ENCODE results near the gene NPPB.
A peak's percentile ranks its signal among the peaks of the same experiment; 100 is the strongest.

Gene NPPB

GRCh38 chr1:11880911-11881748 lies 22.4 kb upstream of the NPPB start:
- DNase-seq: no peak

- DNase-seq: no peak
Measured at GRCh38 chr1:11880181-11880575, 21.4 kb upstream of the NPPB start.

GRCh38 chr1:11879311-11880180 lies 20.8 kb upstream of the NPPB start:
- no peak for DNase-seq

- DNase-seq: no peak
Measured at GRCh38 chr1:11878891-11879190, 20.1 kb upstream of the NPPB start.

GRCh38 chr1:11878081-11878890 lies 19.5 kb upstream of the NPPB start:
- DNase-seq: no peak

- no peak for DNase-seq
Measured at GRCh38 chr1:11877074-11877473, 18.3 kb upstream of the NPPB start.

- no peak for DNase-seq
Measured at GRCh38 chr1:11875094-11875493, 16.3 kb upstream of the NPPB start.

GRCh38 chr1:11874624-11875023 lies 15.9 kb upstream of the NPPB start:
- no peak for DNase-seq

- DNase-seq: no peak
Measured at GRCh38 chr1:11874258-11874562, 15.5 kb upstream of the NPPB start.

- DNase-seq: no peak
Measured at GRCh38 chr1:11873395-11874257, 14.9 kb upstream of the NPPB start.

- no peak for DNase-seq
Measured at GRCh38 chr1:11872545-11872944, 13.8 kb upstream of the NPPB start.

GRCh38 chr1:11869650-11870207 lies 11.0 kb upstream of the NPPB start:
- no peak for DNase-seq

- no peak for DNase-seq
Measured at GRCh38 chr1:11869104-11869503, 10.4 kb upstream of the NPPB start.

- no peak for DNase-seq
Measured at GRCh38 chr1:11868331-11868980, 9.7 kb upstream of the NPPB start.

GRCh38 chr1:11862890-11863289 lies 4.1 kb upstream of the NPPB start:
- no peak for DNase-seq

- DNase-seq: no peak
Measured at GRCh38 chr1:11860587-11860986, 1.8 kb upstream of the NPPB start.

GRCh38 chr1:11860083-11860482 lies 1.3 kb upstream of the NPPB start:
- no peak for DNase-seq

GRCh38 chr1:11858968-11859871 lies 475 bp upstream of the NPPB start:
- DNase-seq: peak; percentile 38 to 63 (median 49)

GRCh38 chr1:11858158-11858557 lies 587 bp downstream of the NPPB start:
- DNase-seq: no peak

GRCh38 chr1:11857164-11857851 lies 1.4 kb downstream of the NPPB start:
- DNase-seq: no peak

Measured in T-helper 1 cell (primary cell).